H1 (cell line): ENCODE results near the gene ITFG2. TPM values are rescaled to one million over a fixed set of nuclear protein-coding genes. Genes with fewer than 3 reads are reported as not detected.
A peak's percentile ranks its signal among the peaks of the same experiment; 100 is the strongest.

Experiments
- BCL11A ChIP-seq, 2 experiments: IDR thresholded peaks; one replicate each; pipeline ENCODE4 v1.6.1; 2011; ENCODE audit warnings: low read depth in 2 of 2, low read length in 2 of 2, mild to moderate bottlenecking in 2 of 2
- BRCA1 ChIP-seq: IDR thresholded peaks from 2 replicates; pipeline ENCODE4 v1.6.1; 2012; ENCODE audit warnings: low read depth, low read length, improper control_type of control experiment
- CHD2 ChIP-seq: IDR thresholded peaks from 2 replicates; pipeline ENCODE4 v1.6.1; 2012; ENCODE audit warnings: low read length, improper control_type of control experiment
- EGR1 ChIP-seq: IDR thresholded peaks from 2 replicates; pipeline ENCODE4 v1.6.1; 2011; ENCODE audit warnings: low read depth, low read length, borderline replicate concordance
- EZH2 ChIP-seq: fragments of 200-600 bp; sonication (generic); IDR thresholded peaks from 2 replicates; pipeline ENCODE4 v1.7.1; 2012; ENCODE audit warnings: low read depth, mild to moderate bottlenecking, moderate library complexity, low read length, inconsistent platforms; ENCODE audit not compliant: severe bottlenecking
- FOSL1 ChIP-seq: IDR thresholded peaks from 2 replicates; pipeline ENCODE4 v1.6.1; 2011; ENCODE audit warnings: mild to moderate bottlenecking, low read depth, low read length, moderate library complexity; ENCODE audit not compliant: insufficient read depth
- GABPA ChIP-seq: IDR thresholded peaks from 2 replicates; pipeline ENCODE4 v1.6.1; 2011; ENCODE audit warnings: mild to moderate bottlenecking, low read length, moderate library complexity, borderline replicate concordance; ENCODE audit not compliant: insufficient read depth
- HDAC2 ChIP-seq, 2 experiments: fragments of 300-600 bp in 1 of 2; sonication (generic) in 1 of 2; IDR thresholded peaks; 2 replicates each; pipeline ENCODE4 v1.6.1; 2011 to 2012; ENCODE audit warnings: low read depth in 2 of 2, low read length in 2 of 2, mild to moderate bottlenecking in 2 of 2, moderate library complexity in 2 of 2, borderline replicate concordance in 1 of 2, inconsistent platforms in 1 of 2
- HDAC6 ChIP-seq: IDR thresholded peaks from one replicate; pipeline ENCODE4 v1.7.1; 2012; ENCODE audit warnings: low read depth, mild to moderate bottlenecking, inconsistent platforms, low read length, moderate library complexity
- KDM1A ChIP-seq: fragments of 200-600, 300-600 bp; sonication (generic); IDR thresholded peaks from 2 replicates; pipeline ENCODE4 v1.7.1; 2016; ENCODE audit warnings: mild to moderate bottlenecking, low read length, borderline replicate concordance
- KDM4A ChIP-seq: IDR thresholded peaks from one replicate; pipeline ENCODE4 v1.7.1; 2012; ENCODE audit warnings: low read depth, mild to moderate bottlenecking, moderate library complexity, low read length, inconsistent platforms; ENCODE audit not compliant: severe bottlenecking
- KDM5A ChIP-seq: fragments of 200-600 bp; IDR thresholded peaks from 2 replicates; pipeline ENCODE4 v1.7.1; 2012; ENCODE audit warnings: mild to moderate bottlenecking, low read length, inconsistent platforms, mixed read lengths
- NRF1 ChIP-seq: IDR thresholded peaks from 2 replicates; pipeline ENCODE4 v1.6.1; 2011; ENCODE audit warnings: mild to moderate bottlenecking, low read depth, low read length, improper control_type of control experiment
- PHF8 ChIP-seq: fragments of 200-600 bp; sonication (generic); conservative IDR thresholded peaks from 2 replicates; pipeline ENCODE4 v1.7.1; 2012; ENCODE audit warnings: low read depth, mild to moderate bottlenecking, inconsistent platforms, low read length, moderate library complexity
- POLR2AphosphoS5 ChIP-seq: IDR thresholded peaks from 2 replicates; pipeline ENCODE4 v1.6.1; 2011; ENCODE audit warnings: low read depth, low read length
- RAD21 ChIP-seq, 2 experiments: IDR thresholded peaks in 1 of 2; conservative IDR thresholded peaks in 1 of 2; 2 replicates each; pipeline ENCODE4 v1.6.1; 2011; ENCODE audit warnings: low read depth in 2 of 2, low read length in 2 of 2, improper control_type of control experiment in 1 of 2, inconsistent platforms in 1 of 2, mild to moderate bottlenecking in 1 of 2, moderate library complexity in 1 of 2
- RNF2 ChIP-seq: fragments of 200-900, 300-1000 bp; sonication (generic); IDR thresholded peaks from 2 replicates; pipeline ENCODE4 v1.7.1; 2016; ENCODE audit warnings: borderline replicate concordance, low read depth, mild to moderate bottlenecking, antibody characterized with exemption, low read length; ENCODE audit not compliant: poor library complexity, severe bottlenecking; ENCODE audit errors: missing control alignments
- RXRA ChIP-seq: IDR thresholded peaks from 2 replicates; pipeline ENCODE4 v1.6.1; 2011; ENCODE audit warnings: low read depth, mild to moderate bottlenecking, low read length, moderate library complexity; ENCODE audit not compliant: insufficient read depth
- SAP30 ChIP-seq: fragments of 300-600 bp; sonication (generic); IDR thresholded peaks from 2 replicates; pipeline ENCODE4 v1.7.1; 2012; ENCODE audit warnings: low read length, moderate library complexity, mild to moderate bottlenecking, inconsistent platforms; ENCODE audit not compliant: insufficient read depth, insufficient replicate concordance
- ZNF274 ChIP-seq: IDR thresholded peaks from 2 replicates; pipeline ENCODE4 v1.7.0; 2012; ENCODE audit warnings: low read length, borderline replicate concordance; ENCODE audit errors: extremely low read depth
- polyA plus RNA-seq, 7 experiments: library from polyadenylated mRNA; depleted of rRNA in 3 of 7; stranded (reverse) in 5 of 7; unstranded in 2 of 7; fragments of >200 nt in 5 of 7; fragments of 200-250 nt in 2 of 7; gene quantifications; 1 replicate in 5 of 7; 2 replicates in 1 of 7; 4 replicates in 1 of 7; pipeline versions ENCODE4 v1.2.1 to v1.2.3, GENCODE V29; 2011 to 2013; ENCODE audit warnings: missing spikeins in 2 of 7, mixed read lengths in 2 of 7
- total RNA-seq: library from RNA; stranded (reverse); fragmentation: NEBNext Ultra II Directional; extraction: Animal tissue kit (Norgen Biotek cat#: 25700); gene quantifications from 2 replicates; pipeline ENCODE4 v1.2.1, GENCODE V29; 2021

The ITFG2 gene
- total and polyA plus RNA-seq, 2 of the 8 experiments (the other 6 are each of a cell fraction or from before 2014, with no cell fraction given): 15.0 to 22.9 TPM

- TF ChIP-seq RNF2: no peak
- TF ChIP-seq ZNF274: no peak
- no peak for TF ChIP-seq PHF8
- TF ChIP-seq RAD21 (IDR thresholded peaks at IDR 0.05 in 1 of 2, conservative IDR thresholded peaks at IDR 0.05 in 1 of 2; ENCODE audit: low read depth in 2 of 2, low read length in 2 of 2): peak; percentile 90 to 97
- no peak for TF ChIP-seq HDAC6
- TF ChIP-seq EZH2: no peak
- TF ChIP-seq HDAC2 (IDR thresholded peaks at IDR 0.05; ENCODE audit: borderline replicate concordance in 1 of 2, low read depth in 2 of 2, low read length in 2 of 2): no peak
- TF ChIP-seq KDM1A: peak; percentile 82; the same call in 1 of the 2 replicates
- TF ChIP-seq FOSL1: no peak
- TF ChIP-seq KDM5A: no peak
- TF ChIP-seq BRCA1: peak; percentile 44; the same call in 1 of the 2 replicates
- TF ChIP-seq SAP30: no peak
- no peak for TF ChIP-seq GABPA
- TF ChIP-seq NRF1: no peak
- no peak for TF ChIP-seq EGR1
- TF ChIP-seq RXRA: no peak
- no peak for TF ChIP-seq POLR2AphosphoS5
- TF ChIP-seq CHD2: peak; percentile 79
- peak; percentile 28 for TF ChIP-seq KDM4A
- no peak for TF ChIP-seq BCL11A (IDR thresholded peaks at IDR 0.05; ENCODE audit: low read depth in 2 of 2, low read length in 2 of 2)
Measured at GRCh38 chr12:2783936-2784600, 28.4 kb upstream of the ITFG2 start (continued).
